Right atrium auricular region (tissue), 2 donors: Measurements from ENCODE around the gene SLC8A1. TPM values are rescaled to one million over a fixed set of nuclear protein-coding genes. Genes with fewer than 3 reads are reported as not detected.
A peak's percentile ranks its signal among the peaks of the same experiment; 100 is the strongest.

ENCODE experiments used
- DNase-seq: peaks from one replicate; pipeline ENCODE4 v3.0.0-alpha.2; 2019; ENCODE audit warnings: low spot score
- H3K27ac ChIP-seq, 2 donors: fragments of 200-600 bp; sonication (generic); 1 replicate in 1 of 2; 2 replicates in 1 of 2; pipeline ENCODE4 v1.5.1; 2016 to 2019
- H3K27me3 ChIP-seq, 2 donors: fragments of 200-600 bp; sonication (generic); one replicate each; pipeline versions ENCODE4 v1.5.1 to v1.6.0; 2017 to 2019
- H3K36me3 ChIP-seq: fragments of 200-600 bp; sonication (generic); one replicate; pipeline ENCODE4 v1.5.1; 2016
- H3K4me1 ChIP-seq, 2 donors: fragments of 200-600 bp; sonication (generic); one replicate each; pipeline versions ENCODE4 v1.5.1 to v1.6.0; 2017 to 2019
- H3K4me3 ChIP-seq, 2 donors: fragments of 200-600 bp; sonication (generic); 1 replicate in 1 of 2; 2 replicates in 1 of 2; pipeline ENCODE4 v1.5.1; 2017 to 2019; ENCODE audit warnings: mild to moderate bottlenecking in 1 of 2, moderate library complexity in 1 of 2
- H3K9me3 ChIP-seq, 2 donors: fragments of 200-600 bp; sonication (generic); one replicate each; pipeline ENCODE4 v1.5.1; 2019
- CTCF ChIP-seq, 2 donors: fragments of 200-600 bp; sonication (generic); IDR thresholded peaks; one replicate each; pipeline ENCODE4 v1.5.1; 2019; ENCODE audit warnings: antibody characterized with exemption in 2 of 2
- total RNA-seq, 2 donors: library from RNA; depleted of rRNA; stranded (reverse); fragments of >200 nt; gene quantifications; one replicate each; pipeline ENCODE4 v1.1.0, GENCODE V29; 2016

Gene SLC8A1
- total RNA-seq, 2 donors from 2014 or later, result 493 to 738 TPM

GRCh38 chr2:40254611-40255010 lies 197.3 kb downstream of the SLC8A1 start:
- Histone ChIP-seq H3K27me3 (no peaks in the 10 kb centered on the region), H3K36me3 (no peaks in the 10 kb centered on the region), H3K4me1 (peaks cover 0 to 14% of the 10 kb centered on the region in 2 donors), H3K4me3 (no peak overlapping the region), H3K27ac (no peak overlapping the region), H3K9me3 (no peaks in the 10 kb centered on the region)
- TF ChIP-seq CTCF (IDR thresholded peaks at IDR 0.05), result no peak
- no peak for DNase-seq

- no peaks in the 10 kb centered on the region for H3K27me3 ChIP-seq
- H3K9me3 ChIP-seq, result no peaks in the 10 kb centered on the region
- no peaks in the 10 kb centered on the region for H3K36me3 ChIP-seq
- H3K4me1 ChIP-seq, result peaks cover 0 to 7% of the 10 kb centered on the region in 2 donors
- DNase-seq, result no peak
- TF ChIP-seq CTCF (IDR thresholded peaks at IDR 0.05), result no peak
- H3K27ac ChIP-seq, result no peak overlapping the region
- H3K4me3 ChIP-seq, result no peak overlapping the region
Measured at GRCh38 chr2:40251137-40251536, 200.8 kb downstream of the SLC8A1 start.

- no peaks in the 10 kb centered on the region for H3K9me3 ChIP-seq
- TF ChIP-seq CTCF (IDR thresholded peaks at IDR 0.05), result no peak
- no peak overlapping the region for H3K27ac ChIP-seq
- H3K4me1 ChIP-seq, result peaks cover 0 to 11% of the 10 kb centered on the region in 2 donors
- no peaks in the 10 kb centered on the region for H3K36me3 ChIP-seq
- no peak for DNase-seq
- H3K27me3 ChIP-seq, result no peaks in the 10 kb centered on the region
- no peak overlapping the region for H3K4me3 ChIP-seq
Measured at GRCh38 chr2:40249577-40249976, 202.3 kb downstream of the SLC8A1 start.

- no peaks in the 10 kb centered on the region for H3K9me3 ChIP-seq
- peaks cover 0 to 24% of the 10 kb centered on the region in 2 donors for H3K4me1 ChIP-seq
- no peak for DNase-seq
- H3K27me3 ChIP-seq, result no peaks in the 10 kb centered on the region
- H3K4me3 ChIP-seq, result no peak overlapping the region
- no peak for TF ChIP-seq CTCF (IDR thresholded peaks at IDR 0.05)
- no peaks in the 10 kb centered on the region for H3K36me3 ChIP-seq
- H3K27ac ChIP-seq, result no peak overlapping the region
Measured at GRCh38 chr2:40248294-40248693, 203.6 kb downstream of the SLC8A1 start.

- TF ChIP-seq CTCF (IDR thresholded peaks at IDR 0.05), result peak; percentile 35 to 66
- Histone ChIP-seq H3K36me3 (no peaks in the 10 kb centered on the region), H3K9me3 (no peaks in the 10 kb centered on the region), H3K27ac (peak overlapping the region in 1 of 2 donors; percentile 32), H3K4me3 (no peak overlapping the region), H3K27me3 (no peaks in the 10 kb centered on the region), H3K4me1 (peaks cover 0 to 30% of the 10 kb centered on the region in 2 donors)
- peak; percentile 64 for DNase-seq
Measured at GRCh38 chr2:40244675-40245074, 207.2 kb downstream of the SLC8A1 start.

- H3K27ac ChIP-seq, result peak overlapping the region in 1 of 2 donors; percentile 32
- H3K9me3 ChIP-seq, result no peaks in the 10 kb centered on the region
- DNase-seq, result peak; percentile 66
- no peak overlapping the region for H3K4me3 ChIP-seq
- H3K4me1 ChIP-seq, result peaks cover 0 to 33% of the 10 kb centered on the region in 2 donors
- H3K27me3 ChIP-seq, result no peaks in the 10 kb centered on the region
- H3K36me3 ChIP-seq, result no peaks in the 10 kb centered on the region
- no peak for TF ChIP-seq CTCF (IDR thresholded peaks at IDR 0.05)
Measured at GRCh38 chr2:40244251-40244650, 207.6 kb downstream of the SLC8A1 start.
